ENCODE data around the gene POLR3G. TPM values are rescaled to one million over a fixed set of nuclear protein-coding genes. Genes with fewer than 3 reads are reported as not detected.

Gene POLR3G
- total RNA-seq, 1 donor from 2014 or later: 3.8 TPM

DNA sequence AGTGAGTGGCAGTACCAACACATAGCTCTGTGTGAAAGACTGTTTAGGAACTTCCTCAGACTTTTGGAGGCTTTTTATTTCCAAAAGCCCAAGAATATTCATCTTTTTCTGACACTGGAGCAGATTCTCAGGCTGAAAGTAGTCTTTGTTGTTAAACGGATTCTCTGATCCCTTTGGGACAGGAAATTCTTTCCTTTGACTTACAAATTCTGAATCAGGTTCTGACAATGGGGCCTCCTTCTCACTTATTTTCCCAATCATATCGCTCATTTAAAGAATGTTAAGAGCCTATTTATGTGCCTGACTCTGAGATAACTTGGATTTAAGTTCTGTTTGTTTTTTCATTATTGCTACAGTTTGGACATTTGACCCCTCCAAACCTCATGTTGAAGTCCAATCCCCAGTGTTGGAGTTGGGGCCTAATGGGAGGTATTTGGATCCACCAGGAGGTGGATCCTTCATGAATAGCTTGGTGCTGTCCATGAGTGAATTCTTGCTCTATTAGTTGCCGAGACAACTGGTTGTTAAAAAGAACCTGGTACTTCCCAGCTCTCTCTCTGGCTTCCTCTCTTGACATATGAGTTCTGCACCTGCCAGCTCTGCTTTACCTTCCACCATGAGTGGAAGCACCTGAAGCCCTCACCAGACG is 79.8 kb downstream of the POLR3G start:
- H3K27ac Mint-ChIP-seq (ENCODE audit: unreplicated experiment): no peak overlapping the region
- TF ChIP-seq, protein P1, sequence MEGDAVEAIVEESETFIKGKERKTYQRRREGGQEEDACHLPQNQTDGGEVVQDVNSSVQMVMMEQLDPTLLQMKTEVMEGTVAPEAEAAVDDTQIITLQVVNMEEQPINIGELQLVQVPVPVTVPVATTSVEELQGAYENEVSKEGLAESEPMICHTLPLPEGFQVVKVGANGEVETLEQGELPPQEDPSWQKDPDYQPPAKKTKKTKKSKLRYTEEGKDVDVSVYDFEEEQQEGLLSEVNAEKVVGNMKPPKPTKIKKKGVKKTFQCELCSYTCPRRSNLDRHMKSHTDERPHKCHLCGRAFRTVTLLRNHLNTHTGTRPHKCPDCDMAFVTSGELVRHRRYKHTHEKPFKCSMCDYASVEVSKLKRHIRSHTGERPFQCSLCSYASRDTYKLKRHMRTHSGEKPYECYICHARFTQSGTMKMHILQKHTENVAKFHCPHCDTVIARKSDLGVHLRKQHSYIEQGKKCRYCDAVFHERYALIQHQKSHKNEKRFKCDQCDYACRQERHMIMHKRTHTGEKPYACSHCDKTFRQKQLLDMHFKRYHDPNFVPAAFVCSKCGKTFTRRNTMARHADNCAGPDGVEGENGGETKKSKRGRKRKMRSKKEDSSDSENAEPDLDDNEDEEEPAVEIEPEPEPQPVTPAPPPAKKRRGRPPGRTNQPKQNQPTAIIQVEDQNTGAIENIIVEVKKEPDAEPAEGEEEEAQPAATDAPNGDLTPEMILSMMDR (IDR thresholded peaks at IDR 0.05): no peak
- peaks cover 9% of the 10 kb centered on the region for H3K4me1 Mint-ChIP-seq (ENCODE audit: unreplicated experiment)
- no peak for DNase-seq (ENCODE audit: extremely low spot score, unreplicated experiment)
- no peaks in the 10 kb centered on the region for H3K9me3 Mint-ChIP-seq (ENCODE audit: unreplicated experiment)
- H3K27me3 Mint-ChIP-seq (ENCODE audit: unreplicated experiment): peaks cover 85% of the 10 kb centered on the region
- no peaks in the 10 kb centered on the region for H3K36me3 Mint-ChIP-seq (ENCODE audit: unreplicated experiment)
- no peak overlapping the region for H3K4me3 Mint-ChIP-seq (ENCODE audit: unreplicated experiment)

DNA sequence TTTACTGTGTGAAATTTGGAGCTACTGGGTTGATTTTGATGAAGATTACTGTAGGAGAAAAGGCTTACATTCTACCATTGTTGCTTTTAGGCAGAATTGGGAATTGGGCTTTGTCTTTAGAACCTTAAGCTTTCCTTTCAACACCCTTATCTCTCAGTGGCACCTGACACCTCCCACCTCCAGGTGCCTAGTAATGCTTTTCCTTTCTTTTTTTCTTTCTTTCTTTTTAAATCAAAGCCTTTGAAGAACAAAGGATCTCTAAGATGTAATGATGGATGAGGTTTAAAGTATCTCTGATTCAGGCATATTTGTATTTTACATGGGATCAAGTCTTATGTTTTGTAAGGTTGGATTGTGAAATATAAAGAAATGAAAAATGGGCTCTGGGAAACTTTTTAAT is 81.0 kb downstream of the POLR3G start:
- H3K27me3 Mint-ChIP-seq (ENCODE audit: unreplicated experiment): peaks cover 88% of the 10 kb centered on the region
- TF ChIP-seq, protein P1 (IDR thresholded peaks at IDR 0.05): no peak
- no peak for DNase-seq (ENCODE audit: extremely low spot score, unreplicated experiment)
- peaks cover 9% of the 10 kb centered on the region for H3K4me1 Mint-ChIP-seq (ENCODE audit: unreplicated experiment)
- H3K36me3 Mint-ChIP-seq (ENCODE audit: unreplicated experiment): no peaks in the 10 kb centered on the region
- H3K4me3 Mint-ChIP-seq (ENCODE audit: unreplicated experiment): no peak overlapping the region
- no peaks in the 10 kb centered on the region for H3K9me3 Mint-ChIP-seq (ENCODE audit: unreplicated experiment)
- H3K27ac Mint-ChIP-seq (ENCODE audit: unreplicated experiment): no peak overlapping the region

DNA sequence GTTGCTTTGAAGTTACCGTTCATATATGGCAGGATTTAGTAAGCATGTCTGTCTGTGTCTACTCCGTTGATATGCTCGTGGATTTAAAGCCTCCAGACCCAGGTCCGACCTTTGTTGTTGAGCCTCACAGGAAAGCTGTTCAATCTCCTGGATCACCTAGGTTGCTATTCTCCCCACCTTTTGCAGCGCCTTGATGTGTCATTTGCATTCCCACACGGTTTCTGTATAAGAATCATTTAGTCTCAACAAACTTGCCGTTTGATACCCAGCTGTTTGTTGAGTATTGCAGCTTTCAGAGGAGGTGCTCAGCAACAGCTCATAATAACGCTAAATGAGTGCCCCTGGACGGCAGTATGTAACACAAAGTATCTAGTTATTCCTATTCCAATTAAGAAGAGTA is 82.7 kb downstream of the POLR3G start:
- Mint-ChIP-seq H3K27ac (ENCODE audit: unreplicated experiment) (no peak overlapping the region), H3K4me3 (ENCODE audit: unreplicated experiment) (no peak overlapping the region), H3K36me3 (ENCODE audit: unreplicated experiment) (no peaks in the 10 kb centered on the region), H3K27me3 (ENCODE audit: unreplicated experiment) (peaks cover 90% of the 10 kb centered on the region), H3K4me1 (ENCODE audit: unreplicated experiment) (peaks cover 9% of the 10 kb centered on the region), H3K9me3 (ENCODE audit: unreplicated experiment) (no peaks in the 10 kb centered on the region)
- TF ChIP-seq, protein P1 (IDR thresholded peaks at IDR 0.05): no peak
- DNase-seq (ENCODE audit: extremely low spot score, unreplicated experiment): no peak

DNA sequence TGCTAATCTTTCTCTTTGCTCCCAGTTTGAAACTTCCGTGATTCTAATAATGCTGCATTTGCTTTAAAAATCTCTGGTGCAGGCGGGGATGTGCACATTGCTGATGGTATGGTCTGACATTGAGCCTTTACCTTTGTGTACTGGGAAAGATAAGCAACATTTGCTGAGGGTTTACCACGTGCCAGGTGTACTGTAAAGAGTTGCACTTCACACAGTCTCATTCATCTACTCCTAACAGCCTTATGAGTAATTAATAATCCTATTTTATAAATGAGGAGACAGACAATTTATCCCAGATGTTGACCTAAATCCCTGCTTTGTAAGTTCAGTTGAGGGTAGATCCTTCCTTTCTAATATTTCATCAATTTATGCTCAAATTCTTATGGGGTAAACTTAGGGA is 83.2 kb downstream of the POLR3G start:
- H3K9me3 Mint-ChIP-seq (ENCODE audit: unreplicated experiment): no peaks in the 10 kb centered on the region
- no peak for DNase-seq (ENCODE audit: extremely low spot score, unreplicated experiment)
- peaks cover 90% of the 10 kb centered on the region for H3K27me3 Mint-ChIP-seq (ENCODE audit: unreplicated experiment)
- peaks cover 9% of the 10 kb centered on the region for H3K4me1 Mint-ChIP-seq (ENCODE audit: unreplicated experiment)
- peak overlapping the region; percentile 67 for H3K4me3 Mint-ChIP-seq (ENCODE audit: unreplicated experiment)
- no peaks in the 10 kb centered on the region for H3K36me3 Mint-ChIP-seq (ENCODE audit: unreplicated experiment)
- no peak overlapping the region for H3K27ac Mint-ChIP-seq (ENCODE audit: unreplicated experiment)
- TF ChIP-seq, protein P1 (IDR thresholded peaks at IDR 0.05): no peak

DNA sequence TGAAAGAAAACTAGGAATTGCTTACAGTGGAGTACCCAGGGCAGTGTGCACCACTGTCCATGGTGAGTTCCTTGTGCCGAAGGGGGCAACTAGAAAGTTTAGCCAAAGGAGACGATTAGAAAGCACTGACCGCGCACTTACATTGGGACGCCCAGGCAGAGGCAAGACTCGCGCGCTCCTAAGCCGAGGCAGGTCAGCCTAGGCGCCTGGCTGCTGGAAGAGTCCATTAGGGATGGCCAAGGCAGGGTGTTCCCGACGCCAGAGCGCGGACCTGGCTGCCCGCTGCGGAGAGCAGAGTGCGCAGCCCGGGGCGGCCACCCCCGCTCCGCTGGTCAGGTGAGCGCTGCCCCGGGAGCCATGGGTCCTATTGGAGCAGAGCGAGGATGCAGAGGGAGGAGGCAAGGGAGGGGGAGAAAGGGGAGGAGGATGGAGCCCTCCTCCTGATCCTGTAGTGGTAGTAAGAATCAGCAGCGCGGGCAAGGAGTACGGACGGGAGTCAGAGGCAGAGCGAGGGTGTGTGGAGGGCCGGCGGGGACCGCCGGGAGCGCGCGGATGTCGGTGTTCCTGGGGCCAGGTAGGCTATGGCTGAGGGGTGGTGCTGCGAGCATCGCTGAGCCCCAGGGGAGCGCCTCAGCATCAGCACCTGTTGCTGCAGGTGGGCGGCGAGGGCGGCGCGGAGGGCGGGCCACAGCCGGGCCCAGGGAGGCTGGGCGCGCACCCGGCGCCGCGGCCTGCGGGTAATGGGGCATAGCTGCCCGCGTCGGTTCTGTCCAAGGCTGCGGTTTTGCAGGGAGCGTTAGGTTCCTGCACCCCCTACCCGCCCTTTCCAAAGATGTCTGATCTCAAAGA is 83.9 kb downstream of the POLR3G start, which contains the start of gene ADGRV1:
Gene ADGRV1, plus strand, starts transcription at position 454 of the 849 bp plus-strand sequence. Its CDS starts 99 bp downstream, at position 553.
- peaks cover 9% of the 10 kb centered on the region for H3K4me1 Mint-ChIP-seq (ENCODE audit: unreplicated experiment)
- peak within 1 kb of the TSS; percentile 67 for H3K4me3 Mint-ChIP-seq (ENCODE audit: unreplicated experiment)
- no peaks in the 10 kb centered on the region for H3K36me3 Mint-ChIP-seq (ENCODE audit: unreplicated experiment)
- TF ChIP-seq, protein P1 (IDR thresholded peaks at IDR 0.05): no peak
- peaks cover 91% of the 10 kb centered on the region for H3K27me3 Mint-ChIP-seq (ENCODE audit: unreplicated experiment)
- DNase-seq (ENCODE audit: extremely low spot score, unreplicated experiment): peak; percentile 86
- no peaks in the 10 kb centered on the region for H3K9me3 Mint-ChIP-seq (ENCODE audit: unreplicated experiment)
- H3K27ac Mint-ChIP-seq (ENCODE audit: unreplicated experiment): no peak within 1 kb of the TSS
